Measurements from ENCODE around the gene SNX13. TPM values are rescaled to one million over a fixed set of nuclear protein-coding genes. Genes with fewer than 3 reads are reported as not detected.

SNX13 gene
- total and polyA plus RNA-seq, 2 experiments from 2014 or later = 7.5 to 42.7 TPM

DNA sequence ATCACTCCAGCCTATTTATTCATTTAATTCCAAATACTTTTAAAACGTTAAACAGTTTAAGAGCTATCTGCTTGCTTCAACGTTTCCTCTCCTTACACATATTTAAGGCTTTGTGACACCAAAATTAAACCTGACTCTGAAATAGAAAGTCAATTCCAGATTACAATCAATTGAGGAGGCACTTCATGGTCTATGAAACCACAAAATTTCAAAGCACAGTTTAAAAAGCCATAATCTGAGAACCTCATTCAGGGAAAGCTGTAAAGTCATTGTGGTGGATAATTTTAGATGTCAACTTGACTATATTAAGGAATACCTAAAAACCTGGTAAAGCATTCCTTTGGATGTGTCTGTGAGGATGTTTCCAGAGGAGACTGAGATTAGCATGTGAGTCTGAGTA is 6.2 kb downstream of the SNX13 start:
- ATAC-seq (no peak), DNase-seq (ENCODE audit: low spot score) (no peak)
- Mint-ChIP-seq H3K36me3 (ENCODE audit: low read depth) (no peaks in the 10 kb centered on the region), H3K27ac (peak overlapping the region; percentile 59), H3K4me1 (peaks cover 54% of the 10 kb centered on the region), H3K27me3 (ENCODE audit: insufficient read depth, low read depth, poor library complexity) (no peaks in the 10 kb centered on the region), H3K9me3 (no peaks in the 10 kb centered on the region), H3K4me3 (no peak overlapping the region)
- Histone ChIP-seq H3K27me3 (ENCODE audit: insufficient read depth) (no peaks in the 10 kb centered on the region), H3K4me3 (no peak overlapping the region), H3K4me1 (ENCODE audit: insufficient read depth) (peaks cover 17% of the 10 kb centered on the region; the same call in 1 of the 2 replicates), H4K20me1 (replicated peaks; ENCODE audit: insufficient read depth) (no peaks in the 10 kb centered on the region), H3K79me2 (replicated peaks; ENCODE audit: insufficient read depth) (peaks cover 100% of the 10 kb centered on the region), H3K4me2 (no peak overlapping the region), H3K27ac (ENCODE audit: low read depth) (no peak overlapping the region), H3F3A (replicated peaks; ENCODE audit: low read depth) (no peaks in the 10 kb centered on the region), H2AFZ (no peak overlapping the region), H3K36me3 (ENCODE audit: insufficient read depth) (no peaks in the 10 kb centered on the region), H3K9me2 (ENCODE audit: insufficient read depth) (no peaks in the 10 kb centered on the region)
- TF ChIP-seq EZH2phosphoT487 (IDR thresholded peaks at IDR 0.05; ENCODE audit: unreplicated experiment) = no peak
- no peak for TF ChIP-seq NANOG (IDR thresholded peaks at IDR 0.05; ENCODE audit: borderline replicate concordance)
- no peak for TF ChIP-seq ZNF331 (CRISPR knock-in tag; IDR thresholded peaks at IDR 0.05; ENCODE audit: low read depth)
- TF ChIP-seq, protein P1, sequence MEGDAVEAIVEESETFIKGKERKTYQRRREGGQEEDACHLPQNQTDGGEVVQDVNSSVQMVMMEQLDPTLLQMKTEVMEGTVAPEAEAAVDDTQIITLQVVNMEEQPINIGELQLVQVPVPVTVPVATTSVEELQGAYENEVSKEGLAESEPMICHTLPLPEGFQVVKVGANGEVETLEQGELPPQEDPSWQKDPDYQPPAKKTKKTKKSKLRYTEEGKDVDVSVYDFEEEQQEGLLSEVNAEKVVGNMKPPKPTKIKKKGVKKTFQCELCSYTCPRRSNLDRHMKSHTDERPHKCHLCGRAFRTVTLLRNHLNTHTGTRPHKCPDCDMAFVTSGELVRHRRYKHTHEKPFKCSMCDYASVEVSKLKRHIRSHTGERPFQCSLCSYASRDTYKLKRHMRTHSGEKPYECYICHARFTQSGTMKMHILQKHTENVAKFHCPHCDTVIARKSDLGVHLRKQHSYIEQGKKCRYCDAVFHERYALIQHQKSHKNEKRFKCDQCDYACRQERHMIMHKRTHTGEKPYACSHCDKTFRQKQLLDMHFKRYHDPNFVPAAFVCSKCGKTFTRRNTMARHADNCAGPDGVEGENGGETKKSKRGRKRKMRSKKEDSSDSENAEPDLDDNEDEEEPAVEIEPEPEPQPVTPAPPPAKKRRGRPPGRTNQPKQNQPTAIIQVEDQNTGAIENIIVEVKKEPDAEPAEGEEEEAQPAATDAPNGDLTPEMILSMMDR (conservative IDR thresholded peaks at IDR 0.05; ENCODE audit: low read depth in 2 of 2) = no peak
- no peak for TF ChIP-seq ZNF114 (CRISPR knock-in tag; IDR thresholded peaks at IDR 0.05)
- TF ChIP-seq EZH2 (IDR thresholded peaks at IDR 0.05; ENCODE audit: low read depth, unreplicated experiment) = no peak
- TF ChIP-seq STAT1 (IDR thresholded peaks at IDR 0.05; ENCODE audit: unreplicated experiment) = no peak

DNA sequence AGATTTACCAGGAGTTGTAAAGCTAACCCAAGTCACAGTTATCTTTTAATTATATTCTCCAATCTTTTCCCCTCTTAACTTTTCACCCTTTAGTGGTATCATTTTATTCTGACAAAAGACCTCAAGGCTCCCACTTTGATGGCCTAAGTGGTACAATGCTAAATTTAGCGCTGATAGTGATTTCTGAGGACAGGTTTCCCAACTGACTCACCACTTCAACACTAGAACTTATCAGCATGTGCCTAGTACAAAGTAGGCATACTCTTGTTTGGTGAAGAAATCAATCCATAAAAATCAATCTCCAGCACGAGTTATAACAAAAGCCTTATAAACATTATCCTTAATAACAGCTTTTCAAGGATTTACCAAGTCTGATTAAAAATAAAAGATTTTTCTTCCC is 7.5 kb downstream of the SNX13 start:
- H3K9me3 Mint-ChIP-seq = no peaks in the 10 kb centered on the region
- DNase-seq (ENCODE audit: low spot score) (no peak), ATAC-seq (no peak)
- peaks cover 42% of the 10 kb centered on the region for H3K4me1 Mint-ChIP-seq
- Histone ChIP-seq H3K4me3 (no peak overlapping the region), H3K27me3 (ENCODE audit: insufficient read depth) (no peaks in the 10 kb centered on the region), H3K27ac (ENCODE audit: low read depth) (no peak overlapping the region), H4K20me1 (replicated peaks; ENCODE audit: insufficient read depth) (no peaks in the 10 kb centered on the region; the same call in 1 of the 2 replicates), H2AFZ (no peak overlapping the region), H3K4me2 (no peak overlapping the region), H3K4me1 (ENCODE audit: insufficient read depth) (peaks cover 10% of the 10 kb centered on the region; the same call in 1 of the 2 replicates), H3F3A (replicated peaks; ENCODE audit: low read depth) (no peaks in the 10 kb centered on the region), H3K36me3 (ENCODE audit: insufficient read depth) (no peaks in the 10 kb centered on the region), H3K9me2 (ENCODE audit: insufficient read depth) (no peaks in the 10 kb centered on the region), H3K79me2 (replicated peaks; ENCODE audit: insufficient read depth) (peaks cover 100% of the 10 kb centered on the region)
- no peaks in the 10 kb centered on the region for H3K27me3 Mint-ChIP-seq (ENCODE audit: insufficient read depth, low read depth, poor library complexity)
- TF ChIP-seq JUNB (IDR thresholded peaks at IDR 0.05; ENCODE audit: unreplicated experiment) (no peak), EZH2phosphoT487 (IDR thresholded peaks at IDR 0.05; ENCODE audit: unreplicated experiment) (no peak), CREB1 (CRISPR knock-in tag; IDR thresholded peaks at IDR 0.05; ENCODE audit: low read depth) (no peak)
- TF ChIP-seq, protein P2, sequence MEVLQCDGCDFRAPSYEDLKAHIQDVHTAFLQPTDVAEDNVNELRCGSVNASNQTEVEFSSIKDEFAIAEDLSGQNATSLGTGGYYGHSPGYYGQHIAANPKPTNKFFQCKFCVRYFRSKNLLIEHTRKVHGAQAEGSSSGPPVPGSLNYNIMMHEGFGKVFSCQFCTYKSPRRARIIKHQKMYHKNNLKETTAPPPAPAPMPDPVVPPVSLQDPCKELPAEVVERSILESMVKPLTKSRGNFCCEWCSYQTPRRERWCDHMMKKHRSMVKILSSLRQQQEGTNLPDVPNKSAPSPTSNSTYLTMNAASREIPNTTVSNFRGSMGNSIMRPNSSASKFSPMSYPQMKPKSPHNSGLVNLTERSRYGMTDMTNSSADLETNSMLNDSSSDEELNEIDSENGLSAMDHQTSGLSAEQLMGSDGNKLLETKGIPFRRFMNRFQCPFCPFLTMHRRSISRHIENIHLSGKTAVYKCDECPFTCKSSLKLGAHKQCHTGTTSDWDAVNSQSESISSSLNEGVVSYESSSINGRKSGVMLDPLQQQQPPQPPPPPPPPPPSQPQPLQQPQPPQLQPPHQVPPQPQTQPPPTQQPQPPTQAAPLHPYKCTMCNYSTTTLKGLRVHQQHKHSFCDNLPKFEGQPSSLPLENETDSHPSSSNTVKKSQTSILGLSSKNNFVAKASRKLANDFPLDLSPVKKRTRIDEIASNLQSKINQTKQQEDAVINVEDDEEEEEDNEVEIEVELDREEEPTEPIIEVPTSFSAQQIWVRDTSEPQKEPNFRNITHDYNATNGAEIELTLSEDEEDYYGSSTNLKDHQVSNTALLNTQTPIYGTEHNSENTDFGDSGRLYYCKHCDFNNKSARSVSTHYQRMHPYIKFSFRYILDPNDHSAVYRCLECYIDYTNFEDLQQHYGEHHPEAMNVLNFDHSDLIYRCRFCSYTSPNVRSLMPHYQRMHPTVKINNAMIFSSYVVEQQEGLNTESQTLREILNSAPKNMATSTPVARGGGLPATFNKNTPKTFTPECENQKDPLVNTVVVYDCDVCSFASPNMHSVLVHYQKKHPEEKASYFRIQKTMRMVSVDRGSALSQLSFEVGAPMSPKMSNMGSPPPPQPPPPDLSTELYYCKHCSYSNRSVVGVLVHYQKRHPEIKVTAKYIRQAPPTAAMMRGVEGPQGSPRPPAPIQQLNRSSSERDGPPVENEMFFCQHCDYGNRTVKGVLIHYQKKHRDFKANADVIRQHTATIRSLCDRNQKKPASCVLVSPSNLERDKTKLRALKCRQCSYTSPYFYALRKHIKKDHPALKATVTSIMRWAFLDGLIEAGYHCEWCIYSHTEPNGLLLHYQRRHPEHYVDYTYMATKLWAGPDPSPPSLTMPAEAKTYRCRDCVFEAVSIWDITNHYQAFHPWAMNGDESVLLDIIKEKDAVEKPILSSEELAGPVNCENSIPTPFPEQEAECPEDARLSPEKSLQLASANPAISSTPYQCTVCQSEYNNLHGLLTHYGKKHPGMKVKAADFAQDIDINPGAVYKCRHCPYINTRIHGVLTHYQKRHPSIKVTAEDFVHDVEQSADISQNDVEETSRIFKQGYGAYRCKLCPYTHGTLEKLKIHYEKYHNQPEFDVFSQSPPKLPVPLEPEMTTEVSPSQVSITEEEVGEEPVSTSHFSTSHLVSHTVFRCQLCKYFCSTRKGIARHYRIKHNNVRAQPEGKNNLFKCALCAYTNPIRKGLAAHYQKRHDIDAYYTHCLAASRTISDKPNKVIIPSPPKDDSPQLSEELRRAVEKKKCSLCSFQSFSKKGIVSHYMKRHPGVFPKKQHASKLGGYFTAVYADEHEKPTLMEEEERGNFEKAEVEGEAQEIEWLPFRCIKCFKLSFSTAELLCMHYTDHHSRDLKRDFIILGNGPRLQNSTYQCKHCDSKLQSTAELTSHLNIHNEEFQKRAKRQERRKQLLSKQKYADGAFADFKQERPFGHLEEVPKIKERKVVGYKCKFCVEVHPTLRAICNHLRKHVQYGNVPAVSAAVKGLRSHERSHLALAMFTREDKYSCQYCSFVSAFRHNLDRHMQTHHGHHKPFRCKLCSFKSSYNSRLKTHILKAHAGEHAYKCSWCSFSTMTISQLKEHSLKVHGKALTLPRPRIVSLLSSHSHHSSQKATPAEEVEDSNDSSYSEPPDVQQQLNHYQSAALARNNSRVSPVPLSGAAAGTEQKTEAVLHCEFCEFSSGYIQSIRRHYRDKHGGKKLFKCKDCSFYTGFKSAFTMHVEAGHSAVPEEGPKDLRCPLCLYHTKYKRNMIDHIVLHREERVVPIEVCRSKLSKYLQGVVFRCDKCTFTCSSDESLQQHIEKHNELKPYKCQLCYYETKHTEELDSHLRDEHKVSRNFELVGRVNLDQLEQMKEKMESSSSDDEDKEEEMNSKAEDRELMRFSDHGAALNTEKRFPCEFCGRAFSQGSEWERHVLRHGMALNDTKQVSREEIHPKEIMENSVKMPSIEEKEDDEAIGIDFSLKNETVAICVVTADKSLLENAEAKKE (CRISPR knock-in tag; IDR thresholded peaks at IDR 0.05) = no peak
- no peak overlapping the region for H3K4me3 Mint-ChIP-seq
- H3K27ac Mint-ChIP-seq = peak overlapping the region; percentile 70
- H3K36me3 Mint-ChIP-seq (ENCODE audit: low read depth) = no peaks in the 10 kb centered on the region

All from GM23338 (cell line).